Trophoblast cell (in vitro differentiated cells and primary cell): ENCODE measurements around the gene SRGAP3.
A peak's percentile ranks its signal among the peaks of the same experiment; 100 is the strongest.

ENCODE experiments used
- DNase-seq, 2 donors: peaks; one replicate each; pipeline ENCODE4 v3.0.0-alpha.2; 2016
- H2AFZ ChIP-seq: 2 replicates; pipeline ENCODE4 v1.6.1; 2013; ENCODE audit warnings: low read length, moderate library complexity, mild to moderate bottlenecking; ENCODE audit not compliant: insufficient read depth, poor library complexity
- H2AK5ac ChIP-seq: 2 replicates; pipeline ENCODE4 v1.6.1; 2013; ENCODE audit warnings: mild to moderate bottlenecking, low read length
- H2BK120ac ChIP-seq: 2 replicates; pipeline ENCODE4 v1.6.1; 2013; ENCODE audit warnings: low read length, mild to moderate bottlenecking, moderate library complexity; ENCODE audit not compliant: insufficient read depth, poor library complexity
- H2BK12ac ChIP-seq: 2 replicates; pipeline ENCODE4 v1.6.1; 2013; ENCODE audit warnings: mild to moderate bottlenecking, low read length, moderate library complexity
- H2BK5ac ChIP-seq: 2 replicates; pipeline ENCODE4 v1.6.1; 2013; ENCODE audit warnings: low read length, low read depth, moderate library complexity, mild to moderate bottlenecking; ENCODE audit not compliant: poor library complexity
- H3K14ac ChIP-seq: 2 replicates; pipeline ENCODE4 v1.6.1; 2013; ENCODE audit warnings: mild to moderate bottlenecking, low read length
- H3K18ac ChIP-seq: 2 replicates; pipeline ENCODE4 v1.6.1; 2013; ENCODE audit warnings: mild to moderate bottlenecking, low read length
- H3K23ac ChIP-seq: 2 replicates; pipeline ENCODE4 v1.6.1; 2013; ENCODE audit warnings: low read length
- H3K27ac ChIP-seq: 2 replicates; pipeline ENCODE4 v1.5.1; 2013; ENCODE audit warnings: low read depth, mild to moderate bottlenecking, inconsistent platforms, low read length, moderate library complexity
- H3K27me3 ChIP-seq: 2 replicates; pipeline ENCODE4 v1.6.1; 2013; ENCODE audit warnings: inconsistent platforms, mild to moderate bottlenecking, low read length, moderate library complexity; ENCODE audit not compliant: insufficient read depth
- H3K36me3 ChIP-seq, 2 experiments: 1 replicate in 1 of 2; 2 replicates in 1 of 2; pipeline ENCODE4 v1.6.1; 2013; ENCODE audit warnings: low read length in 2 of 2, mild to moderate bottlenecking in 2 of 2, moderate library complexity in 1 of 2; ENCODE audit not compliant: insufficient read depth in 2 of 2, control insufficient read depth in 1 of 2
- H3K4ac ChIP-seq: 2 replicates; pipeline ENCODE4 v1.6.1; 2013; ENCODE audit warnings: low read depth, mild to moderate bottlenecking, low read length, moderate library complexity
- H3K4me1 ChIP-seq, 2 experiments: 1 replicate in 1 of 2; 2 replicates in 1 of 2; pipeline ENCODE4 v1.6.1; 2013; ENCODE audit warnings: low read length in 2 of 2, mild to moderate bottlenecking in 2 of 2, moderate library complexity in 1 of 2; ENCODE audit not compliant: insufficient read depth in 2 of 2, control insufficient read depth in 1 of 2
- H3K4me2 ChIP-seq: 2 replicates; pipeline ENCODE4 v1.6.1; 2013; ENCODE audit warnings: inconsistent platforms, mild to moderate bottlenecking, low read length, moderate library complexity
- H3K4me3 ChIP-seq: 2 replicates; pipeline ENCODE4 v1.5.1; 2013; ENCODE audit warnings: mild to moderate bottlenecking, low read depth, low read length, inconsistent platforms
- H3K79me1 ChIP-seq: one replicate; pipeline ENCODE4 v1.6.1; 2013; ENCODE audit warnings: low read length
- H3K79me2 ChIP-seq: 2 replicates; pipeline ENCODE4 v1.6.1; 2013; ENCODE audit warnings: low read length, mild to moderate bottlenecking; ENCODE audit not compliant: control insufficient read depth, insufficient read depth, poor library complexity
- H3K9ac ChIP-seq: 2 replicates; pipeline ENCODE4 v1.6.1; 2013; ENCODE audit warnings: mild to moderate bottlenecking, low read length
- H3K9me3 ChIP-seq: 2 replicates; pipeline ENCODE4 v1.6.1; 2013; ENCODE audit warnings: low read depth, mild to moderate bottlenecking, control low read depth, inconsistent platforms, low read length; ENCODE audit not compliant: insufficient read depth
- H4K12ac ChIP-seq: 2 replicates; pipeline ENCODE4 v1.6.1; 2013; ENCODE audit warnings: low read depth, mild to moderate bottlenecking, low read length, moderate library complexity
- H4K8ac ChIP-seq: 2 replicates; pipeline ENCODE4 v1.6.1; 2013; ENCODE audit warnings: low read depth, mild to moderate bottlenecking, low read length, moderate library complexity
- H4K91ac ChIP-seq: one replicate; pipeline ENCODE4 v1.6.1; 2013; ENCODE audit warnings: low read depth, mild to moderate bottlenecking, low read length, moderate library complexity
- WGBS: extraction: QIAGEN DNeasy Blood & Tissue Kit; methylation state at CpG from one replicate; pipeline ENCODE4 v1.1.7; 2013; ENCODE audit warnings: missing lambda C conversion rate; ENCODE audit not compliant: insufficient read length, insufficient coverage; ENCODE audit errors: extremely low coverage; 5-methylcytosine and 5-hydroxymethylcytosine counted together

Gene SRGAP3

GRCh38 chr3:8942115-8942514 is 307.3 kb downstream of the SRGAP3 start:
- H2BK5ac ChIP-seq = no peak overlapping the region
- no peak overlapping the region for H2AFZ ChIP-seq
- H3K27me3 ChIP-seq = no peaks in the 10 kb centered on the region
- no peak overlapping the region for H4K8ac ChIP-seq
- H3K4me2 ChIP-seq = no peak overlapping the region
- no peak overlapping the region for H3K9ac ChIP-seq
- H4K91ac ChIP-seq = no peak overlapping the region
- H2AK5ac ChIP-seq = no peak overlapping the region
- DNase-seq = no peak
- H3K4me3 ChIP-seq = no peak overlapping the region
- H4K12ac ChIP-seq = no peak overlapping the region
- H2BK12ac ChIP-seq = no peak overlapping the region
- peaks cover 0 to 10% of the 10 kb centered on the region in 2 experiments for H3K36me3 ChIP-seq
- peaks cover 2% of the 10 kb centered on the region for H3K9me3 ChIP-seq
- H3K4me1 ChIP-seq = no peaks in the 10 kb centered on the region
- no peak overlapping the region for H3K27ac ChIP-seq
- no peaks in the 10 kb centered on the region for H3K79me2 ChIP-seq
- H3K18ac ChIP-seq = no peak overlapping the region
- no CpG with 5 or more reads among the region's 4 CpGs for WGBS
- H3K4ac ChIP-seq = no peak overlapping the region
- H3K79me1 ChIP-seq = no peaks in the 10 kb centered on the region
- no peak overlapping the region for H3K23ac ChIP-seq
- no peak overlapping the region for H2BK120ac ChIP-seq
- H3K14ac ChIP-seq = no peak overlapping the region

- Histone ChIP-seq H3K27ac (no peak overlapping the region), H3K9me3 (no peaks in the 10 kb centered on the region), H2BK120ac (no peak overlapping the region), H3K4me2 (no peak overlapping the region), H4K91ac (no peak overlapping the region), H3K79me1 (no peaks in the 10 kb centered on the region), H3K4me3 (no peak overlapping the region), H4K12ac (no peak overlapping the region), H3K18ac (no peak overlapping the region), H2AK5ac (no peak overlapping the region), H3K23ac (no peak overlapping the region), H4K8ac (no peak overlapping the region), H2BK5ac (no peak overlapping the region), H2AFZ (no peak overlapping the region), H3K4ac (no peak overlapping the region), H3K79me2 (no peaks in the 10 kb centered on the region), H2BK12ac (no peak overlapping the region), H3K9ac (no peak overlapping the region), H3K4me1 (no peaks in the 10 kb centered on the region), H3K14ac (no peak overlapping the region), H3K27me3 (no peaks in the 10 kb centered on the region), H3K36me3 (peaks cover 2 to 9% of the 10 kb centered on the region in 2 experiments)
- DNase-seq = peak in 1 of 2 donors; percentile 58
- WGBS = no CpG with 5 or more reads among the region's 1 CpG
Observed at GRCh38 chr3:8938021-8938420, 311.4 kb downstream of the SRGAP3 start.

GRCh38 chr3:8937064-8938020 is 312.1 kb downstream of the SRGAP3 start:
- Histone ChIP-seq H3K9ac (no peak overlapping the region), H2BK120ac (no peak overlapping the region), H2AK5ac (no peak overlapping the region), H3K18ac (no peak overlapping the region), H2BK5ac (no peak overlapping the region), H3K4me1 (no peaks in the 10 kb centered on the region), H2AFZ (no peak overlapping the region), H3K14ac (no peak overlapping the region), H3K4me2 (no peak overlapping the region), H4K91ac (no peak overlapping the region), H4K12ac (no peak overlapping the region), H3K27me3 (no peaks in the 10 kb centered on the region), H3K9me3 (no peaks in the 10 kb centered on the region), H3K36me3 (peaks cover 2 to 9% of the 10 kb centered on the region in 2 experiments), H3K4me3 (no peak overlapping the region), H2BK12ac (no peak overlapping the region), H3K79me1 (no peaks in the 10 kb centered on the region), H3K27ac (no peak overlapping the region), H3K23ac (no peak overlapping the region), H4K8ac (no peak overlapping the region), H3K4ac (no peak overlapping the region), H3K79me2 (no peaks in the 10 kb centered on the region)
- DNase-seq = peak in 1 of 2 donors; percentile 79
- no CpG with 5 or more reads among the region's 6 CpGs for WGBS

GRCh38 chr3:8932507-8932906 is 316.9 kb downstream of the SRGAP3 start:
- H3K4me1 ChIP-seq = no peaks in the 10 kb centered on the region
- no peak overlapping the region for H4K12ac ChIP-seq
- no peak overlapping the region for H2BK120ac ChIP-seq
- no peak overlapping the region for H2BK12ac ChIP-seq
- H2AFZ ChIP-seq = no peak overlapping the region
- H3K9ac ChIP-seq = no peak overlapping the region
- H3K18ac ChIP-seq = no peak overlapping the region
- H3K4me2 ChIP-seq = no peak overlapping the region
- H3K4me3 ChIP-seq = no peak overlapping the region
- no peaks in the 10 kb centered on the region for H3K79me1 ChIP-seq
- H3K14ac ChIP-seq = no peak overlapping the region
- H2BK5ac ChIP-seq = no peak overlapping the region
- H4K8ac ChIP-seq = no peak overlapping the region
- no peak overlapping the region for H4K91ac ChIP-seq
- H3K27ac ChIP-seq = no peak overlapping the region
- H3K27me3 ChIP-seq = no peaks in the 10 kb centered on the region
- WGBS = no CpG with 5 or more reads among the region's 2 CpGs
- H3K4ac ChIP-seq = no peak overlapping the region
- no peaks in the 10 kb centered on the region for H3K79me2 ChIP-seq
- H3K23ac ChIP-seq = no peak overlapping the region
- H2AK5ac ChIP-seq = no peak overlapping the region
- peaks cover 2% of the 10 kb centered on the region in 2 experiments for H3K36me3 ChIP-seq
- H3K9me3 ChIP-seq = no peaks in the 10 kb centered on the region
- no peak for DNase-seq
